Adrenal gland (tissue), 12 donors: ENCODE data around the gene KIRREL1. TPM values are rescaled to one million over a fixed set of nuclear protein-coding genes. Genes with fewer than 3 reads are reported as not detected.
A peak's percentile ranks its signal among the peaks of the same experiment; 100 is the strongest.

Source experiments
- DNase-seq, 7 donors: peaks; one replicate each; pipeline ENCODE4 v3.0.0-alpha.2; 2019 to 2020
- H3K27ac ChIP-seq, 5 donors: fragments of 200-600 bp; sonication (generic) in 4 of 5; 1 replicate in 3 of 5; 2 replicates in 2 of 5; pipeline versions ENCODE4 v1.5.1 to v1.8.0; 2016 to 2020; ENCODE audit warnings: mild to moderate bottlenecking in 1 of 5
- H3K27me3 ChIP-seq: fragments of 200-600 bp; 2 replicates; pipeline ENCODE4 v1.8.0; 2021
- H3K36me3 ChIP-seq, 2 donors: fragments of 200-600 bp; replicated peaks in 1 of 2; 1 replicate in 1 of 2; 2 replicates in 1 of 2; pipeline versions ENCODE4 v1.5.1 to v1.8.0; 2018 to 2022
- H3K4me1 ChIP-seq, 2 donors: fragments of 200-600 bp; replicated peaks in 1 of 2; 1 replicate in 1 of 2; 2 replicates in 1 of 2; pipeline versions ENCODE4 v1.5.1 to v1.8.0; 2018 to 2021
- H3K4me3 ChIP-seq, 4 donors: fragments of 200-600 bp; sonication (generic) in 3 of 4; one replicate each; pipeline ENCODE4 v1.5.1; 2016 to 2018
- H3K9me3 ChIP-seq, 3 donors: fragments of 200-600 bp; sonication (generic) in 1 of 3; replicated peaks in 1 of 3; 1 replicate in 2 of 3; 2 replicates in 1 of 3; pipeline versions ENCODE4 v1.5.1 to v1.8.0; 2016 to 2021
- CTCF ChIP-seq, 6 experiments: fragments of 450-650 bp in 4 of 6; fragments of 200-600 bp in 2 of 6; sonication (generic) in 1 of 6; IDR thresholded peaks; 1 replicate in 5 of 6; 2 replicates in 1 of 6; pipeline versions ENCODE4 v1.5.1 to v1.8.0; 2016 to 2021; ENCODE audit warnings: antibody characterized with exemption in 6 of 6, mild to moderate bottlenecking in 2 of 6, moderate library complexity in 1 of 6
- POLR2A ChIP-seq, 2 donors: fragments of 450-650 bp; IDR thresholded peaks; one replicate each; pipeline ENCODE4 v1.6.1; 2017; ENCODE audit warnings: antibody characterized with exemption in 2 of 2, mild to moderate bottlenecking in 2 of 2, moderate library complexity in 1 of 2
- WGBS, 4 donors: extraction: QIAGEN DNeasy Blood & Tissue Kit in 2 of 4; methylation state at CpG; one replicate each; pipeline versions ENCODE4 v1.1.5 to v1.1.7; 2013 to 2017; 5-methylcytosine and 5-hydroxymethylcytosine counted together
- intact Hi-C, 2 donors: fragments of 100-400 bp; cut with DNase I; formaldehyde crosslinking; loops; one replicate each; pipeline versions ENCODE4 v1.14.1 to v1.15.0; 2022 to 2023
- polyA plus RNA-seq, 3 donors: library from polyadenylated mRNA; stranded (reverse); fragments of 200-250 nt in 2 of 3; fragments of 350-450 nt in 1 of 3; fragmentation: Illumina TruSeq in 1 of 3; extraction: RNeasy Lipid Tissue Mini Kit (QIAGEN cat#74804) in 1 of 3; gene quantifications; one replicate each; pipeline ENCODE4 v1.2.3, GENCODE V29; 2013 to 2014
- total RNA-seq, 9 donors: library from RNA; depleted of rRNA in 4 of 9; stranded (reverse); fragments of >200 nt in 4 of 9; fragments of 120-200 nt in 1 of 9; fragmentation: NEBNext Ultra II Directional in 1 of 9; extraction: Animal tissue kit (Norgen Biotek cat#: 25700) in 1 of 9; gene quantifications; one replicate each; pipeline versions ENCODE4 v1.1.0 to v1.2.4, GENCODE V29; 2013 to 2023
- donor health status: healthy with polysubstance abuse.
- donor health status: Bipolar disorder and iron deficiency.
- donor health status: DM: yes; HTN: yes; CAD: no.
- donor health status: DM: no; HTN: no; CAD: no.
- donor health status: DM: no; HTN: no; CAD: no.
- donor health status: DM: yes; HTN: yes; CAD: no.

KIRREL1 gene
- total and polyA plus RNA-seq, 12 donors: 10.1 to 57.2 (median 39.8) TPM

GRCh38 chr1:158008630-158009029 lies 15.2 kb downstream of the KIRREL1 start:
- Histone ChIP-seq H3K4me3 (no peak overlapping the region), H3K27ac (peak overlapping the region; percentile 8 to 92 (median 82)), H3K27me3 (no peaks in the 10 kb centered on the region), H3K36me3 (no peaks in the 10 kb centered on the region), H3K4me1 (peaks cover 86 to 88% of the 10 kb centered on the region in 2 donors), H3K9me3 (no peaks in the 10 kb centered on the region)
- intact Hi-C loops: no loop called here
- peak in 5 of 7 donors; percentile 52 to 82 (median 65) for DNase-seq
- WGBS, 4 donors: 31 to 45% (median 38%) methylated on average over 5 to 6 of the region's 6 CpGs
- TF ChIP-seq CTCF (IDR thresholded peaks at IDR 0.05) (no peak), POLR2A (IDR thresholded peaks at IDR 0.05) (no peak)

- intact Hi-C loops: no loop called here
- no peaks in the 10 kb centered on the region for H3K36me3 ChIP-seq
- H3K27ac ChIP-seq: peak overlapping the region; percentile 36 to 92 (median 82)
- H3K27me3 ChIP-seq: no peaks in the 10 kb centered on the region
- no peak overlapping the region for H3K4me3 ChIP-seq
- peaks cover 69 to 76% of the 10 kb centered on the region in 2 donors for H3K4me1 ChIP-seq
- 54 to 71% (median 59%) methylated on average over 5 of the region's 5 CpGs for WGBS, 4 donors
- H3K9me3 ChIP-seq: no peaks in the 10 kb centered on the region
- TF ChIP-seq CTCF (IDR thresholded peaks at IDR 0.05) (no peak), POLR2A (IDR thresholded peaks at IDR 0.05) (no peak)
- DNase-seq: peak in 1 of 7 donors; percentile 47
Measured at GRCh38 chr1:158011714-158012113, 18.3 kb downstream of the KIRREL1 start.

GRCh38 chr1:158013840-158014730 lies 20.6 kb downstream of the KIRREL1 start:
- no peaks in the 10 kb centered on the region for H3K9me3 ChIP-seq
- intact Hi-C loops: no loop called here
- no peak overlapping the region for H3K4me3 ChIP-seq
- peak overlapping the region in 3 of 5 donors; percentile 16 to 92 (median 34) for H3K27ac ChIP-seq
- H3K4me1 ChIP-seq: peaks cover 57 to 76% of the 10 kb centered on the region in 2 donors
- no peak for DNase-seq
- H3K27me3 ChIP-seq: no peaks in the 10 kb centered on the region
- 53 to 74% (median 69%) methylated on average over 12 of the region's 12 CpGs for WGBS, 4 donors
- TF ChIP-seq POLR2A (IDR thresholded peaks at IDR 0.05) (no peak), CTCF (IDR thresholded peaks at IDR 0.05) (no peak)
- no peaks in the 10 kb centered on the region for H3K36me3 ChIP-seq

GRCh38 chr1:158014731-158015320 lies 21.4 kb downstream of the KIRREL1 start:
- DNase-seq: no peak
- H3K4me3 ChIP-seq: no peak overlapping the region
- intact Hi-C loops: no loop called here
- no peaks in the 10 kb centered on the region for H3K36me3 ChIP-seq
- peaks cover 57 to 76% of the 10 kb centered on the region in 2 donors for H3K4me1 ChIP-seq
- TF ChIP-seq POLR2A (IDR thresholded peaks at IDR 0.05) (no peak), CTCF (IDR thresholded peaks at IDR 0.05) (no peak)
- H3K9me3 ChIP-seq: no peaks in the 10 kb centered on the region
- no peaks in the 10 kb centered on the region for H3K27me3 ChIP-seq
- peak overlapping the region in 2 of 5 donors; percentile 13 to 29 for H3K27ac ChIP-seq
- 68 to 83% (median 71%) methylated on average over 6 of the region's 6 CpGs for WGBS, 4 donors
